Measurements from ENCODE around the gene CTNNB1. TPM values are rescaled to one million over a fixed set of nuclear protein-coding genes. Genes with fewer than 3 reads are reported as not detected.

Gene CTNNB1
- total RNA-seq, 1 experiment from 2014 or later, result 460 TPM

DNA sequence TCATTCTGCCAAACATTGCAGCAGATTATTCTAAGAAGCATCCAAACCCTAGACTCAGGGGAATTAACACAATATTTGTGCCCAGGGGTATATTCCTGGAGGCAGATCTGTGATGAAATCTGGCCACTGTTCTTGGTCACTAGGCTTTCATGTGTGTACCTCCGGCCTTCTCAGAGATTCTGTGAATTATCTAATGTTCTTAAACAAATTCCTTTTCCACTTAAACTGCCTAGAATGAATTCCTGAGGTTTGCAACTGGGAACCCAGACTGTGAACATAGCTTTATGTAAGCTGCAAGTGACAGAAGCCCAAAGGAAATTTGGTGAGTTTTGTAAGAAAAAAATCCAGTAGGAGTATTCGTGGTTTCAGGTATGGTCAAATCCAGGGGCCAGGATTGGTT is 20.7 kb upstream of the CTNNB1 start:
- H2AFZ ChIP-seq (ENCODE audit: low read length), result no peak overlapping the region
- TF ChIP-seq, protein P1, sequence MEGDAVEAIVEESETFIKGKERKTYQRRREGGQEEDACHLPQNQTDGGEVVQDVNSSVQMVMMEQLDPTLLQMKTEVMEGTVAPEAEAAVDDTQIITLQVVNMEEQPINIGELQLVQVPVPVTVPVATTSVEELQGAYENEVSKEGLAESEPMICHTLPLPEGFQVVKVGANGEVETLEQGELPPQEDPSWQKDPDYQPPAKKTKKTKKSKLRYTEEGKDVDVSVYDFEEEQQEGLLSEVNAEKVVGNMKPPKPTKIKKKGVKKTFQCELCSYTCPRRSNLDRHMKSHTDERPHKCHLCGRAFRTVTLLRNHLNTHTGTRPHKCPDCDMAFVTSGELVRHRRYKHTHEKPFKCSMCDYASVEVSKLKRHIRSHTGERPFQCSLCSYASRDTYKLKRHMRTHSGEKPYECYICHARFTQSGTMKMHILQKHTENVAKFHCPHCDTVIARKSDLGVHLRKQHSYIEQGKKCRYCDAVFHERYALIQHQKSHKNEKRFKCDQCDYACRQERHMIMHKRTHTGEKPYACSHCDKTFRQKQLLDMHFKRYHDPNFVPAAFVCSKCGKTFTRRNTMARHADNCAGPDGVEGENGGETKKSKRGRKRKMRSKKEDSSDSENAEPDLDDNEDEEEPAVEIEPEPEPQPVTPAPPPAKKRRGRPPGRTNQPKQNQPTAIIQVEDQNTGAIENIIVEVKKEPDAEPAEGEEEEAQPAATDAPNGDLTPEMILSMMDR (conservative IDR thresholded peaks at IDR 0.05; ENCODE audit: low read depth, low read length), result no peak
- no peak for TF ChIP-seq EZH2phosphoT487 (IDR thresholded peaks at IDR 0.05; ENCODE audit: borderline replicate concordance, low read length)
- no peak for TF ChIP-seq EZH2 (IDR thresholded peaks at IDR 0.05; ENCODE audit: low read length, unreplicated experiment)
- no peak for DNase-seq

DNA sequence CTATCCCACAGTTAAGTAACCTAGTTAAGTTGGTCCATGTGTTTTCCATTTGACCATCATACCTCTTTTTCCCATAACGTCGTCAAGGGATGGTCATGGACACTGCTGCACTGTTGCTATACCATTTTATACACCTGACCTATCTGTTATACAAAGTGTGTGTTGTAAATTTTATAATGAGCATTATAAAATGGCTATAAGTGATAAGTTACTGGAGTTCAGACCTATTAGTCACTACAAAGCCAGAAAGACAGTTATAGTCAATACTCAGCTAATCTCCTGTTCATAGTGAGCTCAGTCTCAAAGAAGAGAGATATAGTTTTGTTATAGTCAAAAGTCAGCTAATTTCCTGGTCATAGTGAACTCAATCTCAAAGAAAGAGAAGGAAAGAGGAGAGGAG is 18.9 kb upstream of the CTNNB1 start:
- intact Hi-C loops (cut with micrococcal nuclease), result no loop called here
- Histone ChIP-seq H2AFZ (ENCODE audit: low read length) (no peak overlapping the region), H3K9me2 (replicated peaks; ENCODE audit: low read length) (no peaks in the 10 kb centered on the region), H3K79me2 (ENCODE audit: low read length) (no peaks in the 10 kb centered on the region), H3K4me2 (ENCODE audit: low read length) (no peak overlapping the region), H3K9me3 (ENCODE audit: low read length) (no peaks in the 10 kb centered on the region), H3F3A (ENCODE audit: low read length, unreplicated experiment) (no peaks in the 10 kb centered on the region), H3K4me1 (ENCODE audit: insufficient read depth, low read length) (no peaks in the 10 kb centered on the region), H3K27me3 (ENCODE audit: low read length) (no peaks in the 10 kb centered on the region; the same call in 1 of the 2 replicates), H3K27ac (ENCODE audit: low read length) (no peak overlapping the region), H4K20me1 (ENCODE audit: low read length) (no peaks in the 10 kb centered on the region), H3K9ac (ENCODE audit: low read length) (no peak overlapping the region), H3K36me3 (ENCODE audit: low read depth, low read length) (no peaks in the 10 kb centered on the region), H3K4me3 (ENCODE audit: low read length) (no peak overlapping the region)
- ATAC-seq, result no peak
- no TSS peak for BruUV-seq (replicated peaks)
- DNase-seq, result no peak
- ChIA-PET CTCF (no interaction called here), POLR2A (ENCODE audit: unreplicated experiment) (no interaction called here)
- TF ChIP-seq EZH2 (IDR thresholded peaks at IDR 0.05; ENCODE audit: low read length, unreplicated experiment) (no peak), EZH2phosphoT487 (IDR thresholded peaks at IDR 0.05; ENCODE audit: borderline replicate concordance, low read length) (no peak)
- TF ChIP-seq, protein P1 (conservative IDR thresholded peaks at IDR 0.05; ENCODE audit: low read depth, low read length), result no peak

More for the DNA sequence above, 20.7 kb upstream of the CTNNB1 start:
- intact Hi-C loops (cut with micrococcal nuclease), result no loop called here
- H3F3A ChIP-seq (ENCODE audit: low read length, unreplicated experiment), result no peaks in the 10 kb centered on the region
- H4K20me1 ChIP-seq (ENCODE audit: low read length), result no peaks in the 10 kb centered on the region
- no peaks in the 10 kb centered on the region for H3K36me3 ChIP-seq (ENCODE audit: low read depth, low read length)
- H3K9me3 ChIP-seq (ENCODE audit: low read length), result no peaks in the 10 kb centered on the region
- ChIA-PET CTCF (no interaction called here), POLR2A (ENCODE audit: unreplicated experiment) (no interaction called here)
- no peak overlapping the region for H3K4me2 ChIP-seq (ENCODE audit: low read length)
- H3K79me2 ChIP-seq (ENCODE audit: low read length), result no peaks in the 10 kb centered on the region
- no peaks in the 10 kb centered on the region; the same call in 1 of the 2 replicates for H3K27me3 ChIP-seq (ENCODE audit: low read length)
- BruUV-seq (replicated peaks), result no TSS peak
- H3K4me3 ChIP-seq (ENCODE audit: low read length), result no peak overlapping the region
- no peak overlapping the region for H3K27ac ChIP-seq (ENCODE audit: low read length)
- H3K9me2 ChIP-seq (replicated peaks; ENCODE audit: low read length), result no peaks in the 10 kb centered on the region
- ATAC-seq, result no peak
- H3K9ac ChIP-seq (ENCODE audit: low read length), result no peak overlapping the region
- no peaks in the 10 kb centered on the region for H3K4me1 ChIP-seq (ENCODE audit: insufficient read depth, low read length)

- Histone ChIP-seq H3K9me3 (ENCODE audit: low read length) (no peaks in the 10 kb centered on the region), H3F3A (ENCODE audit: low read length, unreplicated experiment) (no peaks in the 10 kb centered on the region), H3K27ac (ENCODE audit: low read length) (no peak overlapping the region), H2AFZ (ENCODE audit: low read length) (no peak overlapping the region), H3K4me1 (ENCODE audit: insufficient read depth, low read length) (no peaks in the 10 kb centered on the region), H3K4me2 (ENCODE audit: low read length) (no peak overlapping the region), H4K20me1 (ENCODE audit: low read length) (no peaks in the 10 kb centered on the region), H3K79me2 (ENCODE audit: low read length) (no peaks in the 10 kb centered on the region), H3K27me3 (ENCODE audit: low read length) (no peaks in the 10 kb centered on the region; the same call in 1 of the 2 replicates), H3K9me2 (replicated peaks; ENCODE audit: low read length) (no peaks in the 10 kb centered on the region), H3K4me3 (ENCODE audit: low read length) (no peak overlapping the region), H3K36me3 (ENCODE audit: low read depth, low read length) (no peaks in the 10 kb centered on the region), H3K9ac (ENCODE audit: low read length) (no peak overlapping the region)
- intact Hi-C loops (cut with micrococcal nuclease), result no loop called here
- ChIA-PET POLR2A (ENCODE audit: unreplicated experiment) (no interaction called here), CTCF (no interaction called here)
- ATAC-seq (no peak), DNase-seq (no peak)
- BruUV-seq (replicated peaks), result no TSS peak
- TF ChIP-seq, protein P1 (conservative IDR thresholded peaks at IDR 0.05; ENCODE audit: low read depth, low read length), result no peak
- TF ChIP-seq EZH2phosphoT487 (IDR thresholded peaks at IDR 0.05; ENCODE audit: borderline replicate concordance, low read length) (no peak), EZH2 (IDR thresholded peaks at IDR 0.05; ENCODE audit: low read length, unreplicated experiment) (no peak)
Measured at GRCh38 chr3:41182504-41183059, 16.7 kb upstream of the CTNNB1 start.
